ENCODE measurements around the gene MRPL18. TPM values are rescaled to one million over a fixed set of nuclear protein-coding genes. Genes with fewer than 3 reads are reported as not detected.
A peak's percentile ranks its signal among the peaks of the same experiment; 100 is the strongest.

MRPL18 gene
- total and polyA plus RNA-seq, 9 of the 15 experiments (the other 6 are each of a cell fraction or from before 2014, with no cell fraction given) = 149 to 456 (median 196) TPM

GRCh38 chr6:159762681-159763293, 27.5 kb upstream of the MRPL18 start (continued):
- no peak for TF ChIP-seq MAFG (tag; conservative IDR thresholded peaks at IDR 0.05)
- peak; percentile 82; the same call in 1 of the 2 replicates for TF ChIP-seq ZC3H4 (CRISPR knock-in tag; IDR thresholded peaks at IDR 0.05; ENCODE audit: borderline replicate concordance)
- peak; percentile 72; the same call in 1 of the 2 replicates for TF ChIP-seq PRMT5 (CRISPR knock-in tag; IDR thresholded peaks at IDR 0.05)
- TF ChIP-seq CBFB (CRISPR knock-in tag; IDR thresholded peaks at IDR 0.05) = peak; percentile 78; the same call in 1 of the 2 replicates
- TF ChIP-seq, protein P1, sequence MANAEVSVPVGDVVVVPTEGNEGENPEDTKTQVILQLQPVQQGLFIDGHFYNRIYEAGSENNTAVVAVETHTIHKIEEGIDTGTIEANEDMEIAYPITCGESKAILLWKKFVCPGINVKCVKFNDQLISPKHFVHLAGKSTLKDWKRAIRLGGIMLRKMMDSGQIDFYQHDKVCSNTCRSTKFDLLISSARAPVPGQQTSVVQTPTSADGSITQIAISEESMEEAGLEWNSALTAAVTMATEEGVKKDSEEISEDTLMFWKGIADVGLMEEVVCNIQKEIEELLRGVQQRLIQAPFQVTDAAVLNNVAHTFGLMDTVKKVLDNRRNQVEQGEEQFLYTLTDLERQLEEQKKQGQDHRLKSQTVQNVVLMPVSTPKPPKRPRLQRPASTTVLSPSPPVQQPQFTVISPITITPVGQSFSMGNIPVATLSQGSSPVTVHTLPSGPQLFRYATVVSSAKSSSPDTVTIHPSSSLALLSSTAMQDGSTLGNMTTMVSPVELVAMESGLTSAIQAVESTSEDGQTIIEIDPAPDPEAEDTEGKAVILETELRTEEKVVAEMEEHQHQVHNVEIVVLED (CRISPR knock-in tag; IDR thresholded peaks at IDR 0.05) = no peak
- no peak for TF ChIP-seq HDAC3 (IDR thresholded peaks at IDR 0.05; ENCODE audit: borderline replicate concordance, partially characterized antibody)
- TF ChIP-seq, protein P2, sequence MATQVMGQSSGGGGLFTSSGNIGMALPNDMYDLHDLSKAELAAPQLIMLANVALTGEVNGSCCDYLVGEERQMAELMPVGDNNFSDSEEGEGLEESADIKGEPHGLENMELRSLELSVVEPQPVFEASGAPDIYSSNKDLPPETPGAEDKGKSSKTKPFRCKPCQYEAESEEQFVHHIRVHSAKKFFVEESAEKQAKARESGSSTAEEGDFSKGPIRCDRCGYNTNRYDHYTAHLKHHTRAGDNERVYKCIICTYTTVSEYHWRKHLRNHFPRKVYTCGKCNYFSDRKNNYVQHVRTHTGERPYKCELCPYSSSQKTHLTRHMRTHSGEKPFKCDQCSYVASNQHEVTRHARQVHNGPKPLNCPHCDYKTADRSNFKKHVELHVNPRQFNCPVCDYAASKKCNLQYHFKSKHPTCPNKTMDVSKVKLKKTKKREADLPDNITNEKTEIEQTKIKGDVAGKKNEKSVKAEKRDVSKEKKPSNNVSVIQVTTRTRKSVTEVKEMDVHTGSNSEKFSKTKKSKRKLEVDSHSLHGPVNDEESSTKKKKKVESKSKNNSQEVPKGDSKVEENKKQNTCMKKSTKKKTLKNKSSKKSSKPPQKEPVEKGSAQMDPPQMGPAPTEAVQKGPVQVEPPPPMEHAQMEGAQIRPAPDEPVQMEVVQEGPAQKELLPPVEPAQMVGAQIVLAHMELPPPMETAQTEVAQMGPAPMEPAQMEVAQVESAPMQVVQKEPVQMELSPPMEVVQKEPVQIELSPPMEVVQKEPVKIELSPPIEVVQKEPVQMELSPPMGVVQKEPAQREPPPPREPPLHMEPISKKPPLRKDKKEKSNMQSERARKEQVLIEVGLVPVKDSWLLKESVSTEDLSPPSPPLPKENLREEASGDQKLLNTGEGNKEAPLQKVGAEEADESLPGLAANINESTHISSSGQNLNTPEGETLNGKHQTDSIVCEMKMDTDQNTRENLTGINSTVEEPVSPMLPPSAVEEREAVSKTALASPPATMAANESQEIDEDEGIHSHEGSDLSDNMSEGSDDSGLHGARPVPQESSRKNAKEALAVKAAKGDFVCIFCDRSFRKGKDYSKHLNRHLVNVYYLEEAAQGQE (IDR thresholded peaks at IDR 0.05; ENCODE audit: borderline replicate concordance) = no peak
- TF ChIP-seq, protein P2 (CRISPR knock-in tag; IDR thresholded peaks at IDR 0.05; ENCODE audit: low read depth) = no peak
- TF ChIP-seq ESRRA (IDR thresholded peaks at IDR 0.05; ENCODE audit: borderline replicate concordance, low read depth) = no peak
- no peak for TF ChIP-seq RBM22 (IDR thresholded peaks at IDR 0.05; ENCODE audit: low read depth, low read length, poor library complexity, severe bottlenecking)
- no peak for TF ChIP-seq DPF2 (IDR thresholded peaks at IDR 0.05)
- TF ChIP-seq NRF1 (conservative IDR thresholded peaks at IDR 0.05 in 1 of 2, IDR thresholded peaks at IDR 0.05 in 1 of 2) = no peak
- no peak for TF ChIP-seq GABPA (tag; conservative IDR thresholded peaks at IDR 0.05; ENCODE audit: low read depth)
- TF ChIP-seq HDAC1 (IDR thresholded peaks at IDR 0.05) = peak in 1 of 2 experiments; percentile 15; a peak in 2 of 4 replicates
- TF ChIP-seq EZH2 (IDR thresholded peaks at IDR 0.05; ENCODE audit: borderline replicate concordance, low read depth, low read length) = no peak
- no peak for TF ChIP-seq ZBTB7A (IDR thresholded peaks at IDR 0.05; ENCODE audit: borderline replicate concordance, control insufficient read depth, low read depth, low read length)

All from K562 (cell line).